Body of pancreas (tissue), 4 donors: ENCODE results near the gene THSD7B. TPM values are rescaled to one million over a fixed set of nuclear protein-coding genes. Genes with fewer than 3 reads are reported as not detected.

ENCODE experiments used
- ATAC-seq: fragments of 150-250 bp; one replicate; pipeline ENCODE4 v1.9.1; 2016
- DNase-seq, 4 donors: peaks; one replicate each; pipeline ENCODE4 v3.0.0-alpha.2; 2019
- H3K27ac ChIP-seq, 4 donors: fragments of 200-600 bp; sonication (generic); 1 replicate in 3 of 4; 2 replicates in 1 of 4; pipeline versions ENCODE4 v1.5.1 to v1.6.1; 2016 to 2019; ENCODE audit warnings: mild to moderate bottlenecking in 1 of 4, mixed read lengths in 1 of 4, moderate library complexity in 1 of 4
- H3K27me3 ChIP-seq, 2 donors: fragments of 200-600 bp; sonication (generic); one replicate each; pipeline ENCODE4 v1.6.0; 2016; ENCODE audit warnings: mild to moderate bottlenecking in 1 of 2
- H3K36me3 ChIP-seq, 2 donors: fragments of 200-600 bp; sonication (generic); replicated peaks in 1 of 2; 2 replicates each; pipeline ENCODE4 v1.5.1; 2016; ENCODE audit warnings: low read depth in 2 of 2; ENCODE audit not compliant: insufficient read depth in 1 of 2
- H3K4me1 ChIP-seq: fragments of 200-600 bp; sonication (generic); one replicate; pipeline ENCODE4 v1.6.0; 2016
- H3K4me3 ChIP-seq, 2 donors: fragments of 200-600 bp; sonication (generic); 1 replicate in 1 of 2; 2 replicates in 1 of 2; pipeline ENCODE4 v1.5.1; 2016 to 2019
- H3K9me3 ChIP-seq, 3 donors: fragments of 200-600 bp; sonication (generic); 1 replicate in 2 of 3; 2 replicates in 1 of 3; pipeline ENCODE4 v1.5.1; 2016
- POLR2A ChIP-seq, 3 donors: fragments of 450-650 bp; IDR thresholded peaks; one replicate each; pipeline ENCODE4 v1.6.1; 2016; ENCODE audit warnings: antibody characterized with exemption in 3 of 3, mild to moderate bottlenecking in 2 of 3
- WGBS, 2 donors: methylation state at CpG; one replicate each; pipeline ENCODE4 v1.1.5; 2017; 5-methylcytosine and 5-hydroxymethylcytosine counted together
- intact Hi-C: fragments of 100-400 bp; cut with DNase I; formaldehyde crosslinking; loops from one replicate; pipeline ENCODE4 v1.15.1; 2023
- total RNA-seq, 2 donors: library from RNA; depleted of rRNA; stranded (reverse); fragments of >200 nt; gene quantifications; one replicate each; pipeline ENCODE4 v1.1.0, GENCODE V29; 2016
- TF ChIP-seq, protein P1 (sequence below), 7 experiments: fragments of 450-650 bp in 4 of 7; fragments of 200-600 bp in 3 of 7; sonication (generic) in 3 of 7; IDR thresholded peaks; one replicate each; pipeline ENCODE4 v1.5.1; 2016 to 2019; ENCODE audit warnings: antibody characterized with exemption in 7 of 7

The THSD7B gene
- total RNA-seq, 2 donors from 2014 or later, result 0.26 to 0.33 TPM

DNA sequence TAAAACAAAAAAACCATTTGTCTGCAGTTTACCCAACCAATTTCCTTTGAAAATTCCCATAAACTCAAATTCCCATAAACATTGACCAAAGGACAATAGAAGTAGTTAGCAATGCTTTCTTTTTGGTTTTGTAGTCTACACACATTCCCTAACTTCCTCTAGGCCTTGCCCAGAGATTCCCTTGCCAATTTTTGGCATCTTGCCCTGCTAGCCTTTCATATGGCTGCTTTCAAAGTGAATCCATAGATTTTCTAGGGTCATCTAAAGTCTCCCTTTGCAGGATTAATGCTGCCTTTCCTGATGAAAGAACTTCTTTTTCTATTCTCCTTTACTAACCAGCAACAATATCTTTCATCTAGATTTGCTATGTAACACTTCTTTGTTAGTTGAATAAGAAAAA, 33.4 kb downstream of the THSD7B start:
- Histone ChIP-seq H3K4me1 (no peaks in the 10 kb centered on the region), H3K9me3 (no peaks in the 10 kb centered on the region), H3K27me3 (no peaks in the 10 kb centered on the region), H3K27ac (no peak overlapping the region), H3K36me3 (no peaks in the 10 kb centered on the region), H3K4me3 (no peak overlapping the region)
- TF ChIP-seq, protein P1, sequence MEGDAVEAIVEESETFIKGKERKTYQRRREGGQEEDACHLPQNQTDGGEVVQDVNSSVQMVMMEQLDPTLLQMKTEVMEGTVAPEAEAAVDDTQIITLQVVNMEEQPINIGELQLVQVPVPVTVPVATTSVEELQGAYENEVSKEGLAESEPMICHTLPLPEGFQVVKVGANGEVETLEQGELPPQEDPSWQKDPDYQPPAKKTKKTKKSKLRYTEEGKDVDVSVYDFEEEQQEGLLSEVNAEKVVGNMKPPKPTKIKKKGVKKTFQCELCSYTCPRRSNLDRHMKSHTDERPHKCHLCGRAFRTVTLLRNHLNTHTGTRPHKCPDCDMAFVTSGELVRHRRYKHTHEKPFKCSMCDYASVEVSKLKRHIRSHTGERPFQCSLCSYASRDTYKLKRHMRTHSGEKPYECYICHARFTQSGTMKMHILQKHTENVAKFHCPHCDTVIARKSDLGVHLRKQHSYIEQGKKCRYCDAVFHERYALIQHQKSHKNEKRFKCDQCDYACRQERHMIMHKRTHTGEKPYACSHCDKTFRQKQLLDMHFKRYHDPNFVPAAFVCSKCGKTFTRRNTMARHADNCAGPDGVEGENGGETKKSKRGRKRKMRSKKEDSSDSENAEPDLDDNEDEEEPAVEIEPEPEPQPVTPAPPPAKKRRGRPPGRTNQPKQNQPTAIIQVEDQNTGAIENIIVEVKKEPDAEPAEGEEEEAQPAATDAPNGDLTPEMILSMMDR (IDR thresholded peaks at IDR 0.05), result no peak
- no peak for TF ChIP-seq POLR2A (IDR thresholded peaks at IDR 0.05)
- intact Hi-C loops, result no loop called here
- DNase-seq (no peak), ATAC-seq (no peak)

DNA sequence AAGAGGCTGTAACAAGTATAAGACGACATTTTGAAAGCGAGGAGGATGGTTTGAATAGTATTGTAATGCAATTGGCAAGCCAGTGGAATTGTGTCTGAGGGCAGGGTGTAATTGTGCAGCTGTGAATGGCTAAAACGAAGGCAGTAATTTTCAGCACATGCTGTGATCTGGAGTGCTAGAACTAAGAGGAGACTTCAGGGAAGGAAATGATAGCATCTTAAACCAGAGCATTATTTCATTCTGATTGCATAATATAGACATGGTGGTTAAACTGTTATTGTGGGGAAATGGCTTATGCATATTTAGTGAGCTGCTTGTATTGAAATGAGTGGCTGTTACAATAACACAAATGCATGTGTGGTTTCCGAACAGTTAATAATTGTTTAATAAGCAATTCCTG, 36.3 kb downstream of the THSD7B start:
- ATAC-seq, result no peak
- Histone ChIP-seq H3K4me1 (no peaks in the 10 kb centered on the region), H3K36me3 (no peaks in the 10 kb centered on the region), H3K4me3 (no peak overlapping the region), H3K9me3 (no peaks in the 10 kb centered on the region), H3K27me3 (no peaks in the 10 kb centered on the region), H3K27ac (no peak overlapping the region)
- TF ChIP-seq POLR2A (IDR thresholded peaks at IDR 0.05), result no peak
- TF ChIP-seq, protein P1 (IDR thresholded peaks at IDR 0.05), result no peak
- intact Hi-C loops, result no loop called here
- no peak for DNase-seq
- 62 to 72% methylated on average over 4 of the region's 4 CpGs for WGBS, 2 donors

GRCh38 chr2:136809998-136810397, 44.7 kb downstream of the THSD7B start:
- Histone ChIP-seq H3K27me3 (no peaks in the 10 kb centered on the region), H3K4me1 (no peaks in the 10 kb centered on the region), H3K36me3 (no peaks in the 10 kb centered on the region), H3K27ac (no peak overlapping the region), H3K4me3 (no peak overlapping the region), H3K9me3 (no peaks in the 10 kb centered on the region)
- TF ChIP-seq POLR2A (IDR thresholded peaks at IDR 0.05), result no peak
- TF ChIP-seq, protein P1 (IDR thresholded peaks at IDR 0.05), result no peak
- DNase-seq (no peak), ATAC-seq (no peak)
- 25 to 41% methylated on average over 4 of the region's 4 CpGs for WGBS, 2 donors
- intact Hi-C loops, result no loop called here

- WGBS, 2 donors, result 41 to 43% methylated on average over 4 of the region's 4 CpGs
- Histone ChIP-seq H3K27me3 (no peaks in the 10 kb centered on the region), H3K4me3 (no peak overlapping the region), H3K9me3 (no peaks in the 10 kb centered on the region), H3K4me1 (no peaks in the 10 kb centered on the region), H3K27ac (no peak overlapping the region), H3K36me3 (no peaks in the 10 kb centered on the region)
- ATAC-seq (no peak), DNase-seq (no peak)
- TF ChIP-seq, protein P1 (IDR thresholded peaks at IDR 0.05), result no peak
- no peak for TF ChIP-seq POLR2A (IDR thresholded peaks at IDR 0.05)
- intact Hi-C loops, result no loop called here
These were observed 53.5 kb downstream of the THSD7B start for GRCh38 chr2:136818839-136819238.

- DNase-seq (no peak), ATAC-seq (no peak)
- WGBS, 2 donors, result 70 to 78% methylated on average over 7 of the region's 7 CpGs
- no peaks in the 10 kb centered on the region for H3K36me3 ChIP-seq
- no peak for TF ChIP-seq POLR2A (IDR thresholded peaks at IDR 0.05)
- TF ChIP-seq, protein P1 (IDR thresholded peaks at IDR 0.05), result no peak
- H3K27ac ChIP-seq, result no peak overlapping the region
- H3K4me3 ChIP-seq, result no peak overlapping the region
- H3K27me3 ChIP-seq, result no peaks in the 10 kb centered on the region
- no peaks in the 10 kb centered on the region for H3K9me3 ChIP-seq
- intact Hi-C loops, result no loop called here
- no peaks in the 10 kb centered on the region for H3K4me1 ChIP-seq
These were observed 57.9 kb downstream of the THSD7B start for GRCh38 chr2:136823291-136823690.
